WTC11 (cell line): Measurements from ENCODE around the gene AQP5.

ENCODE experiments used
- ATF6 ChIP-seq: sonication (generic); formaldehyde crosslinking; IDR thresholded peaks from 2 replicates; pipeline ENCODE4 v1.8.1; 2023; ENCODE audit warnings: mild to moderate bottlenecking, missing genetic modification reagents
- CTCF ChIP-seq: fragments of 200-600 bp; IDR thresholded peaks from 2 replicates; pipeline ENCODE4 v1.8.0; 2022; ENCODE audit warnings: antibody characterized with exemption
- E2F4 ChIP-seq: sonication (generic); formaldehyde crosslinking; IDR thresholded peaks from 2 replicates; pipeline ENCODE4 v1.8.1; 2022; ENCODE audit warnings: low read depth, mild to moderate bottlenecking, moderate library complexity, missing genetic modification reagents, borderline replicate concordance
- ETV6 ChIP-seq: sonication (generic); formaldehyde crosslinking; IDR thresholded peaks from 2 replicates; pipeline ENCODE4 v1.8.1; 2022; ENCODE audit warnings: mild to moderate bottlenecking, missing genetic modification reagents
- FOXP4 ChIP-seq: sonication (generic); formaldehyde crosslinking; IDR thresholded peaks from 2 replicates; pipeline ENCODE4 v1.8.0; 2022; ENCODE audit warnings: mild to moderate bottlenecking, missing genetic modification reagents
- IRF1 ChIP-seq: sonication (generic); formaldehyde crosslinking; IDR thresholded peaks from 2 replicates; pipeline ENCODE4 v1.8.0; 2023; ENCODE audit warnings: missing genetic modification reagents
- MAX ChIP-seq: sonication (generic); formaldehyde crosslinking; IDR thresholded peaks from 2 replicates; pipeline ENCODE4 v1.8.0; 2022; ENCODE audit warnings: mild to moderate bottlenecking, missing genetic modification reagents
- NR2C2 ChIP-seq: sonication (generic); formaldehyde crosslinking; IDR thresholded peaks from 2 replicates; pipeline ENCODE4 v1.8.0; 2022; ENCODE audit warnings: mild to moderate bottlenecking, missing genetic modification reagents
- OVOL2 ChIP-seq: fragments of 250-450 bp; sonication (Bioruptor Pico); IDR thresholded peaks from 2 replicates; pipeline ENCODE4 v1.9.0; 2021; ENCODE audit warnings: mild to moderate bottlenecking, borderline replicate concordance
- ZNF121 ChIP-seq: sonication (generic); formaldehyde crosslinking; IDR thresholded peaks from 2 replicates; pipeline ENCODE4 v1.8.0; 2023; ENCODE audit warnings: missing genetic modification reagents

GRCh38 chr12:49957570-49957967 is 4.1 kb upstream of the AQP5 start:
- no peak for TF ChIP-seq CTCF
- TF ChIP-seq NR2C2 (CRISPR knock-in tag), result no peak
- no peak for TF ChIP-seq OVOL2 (CRISPR knock-in tag)
- TF ChIP-seq ETV6 (CRISPR knock-in tag), result no peak
- TF ChIP-seq MAX (CRISPR knock-in tag), result no peak
- TF ChIP-seq ZNF121 (CRISPR knock-in tag), result no peak
- no peak for TF ChIP-seq E2F4 (CRISPR knock-in tag)
- no peak for TF ChIP-seq ATF6
- TF ChIP-seq IRF1 (CRISPR knock-in tag), result no peak
- TF ChIP-seq FOXP4 (CRISPR knock-in tag), result no peak
